HEK293 (cell line): ENCODE results near the gene LYZL2.

ENCODE experiments used
- CTCF ChIA-PET: fragments of 350-600 bp; formaldehyde crosslinking; extraction: SDS; loops from one replicate; lab custom pipeline; 2021; ENCODE audit warnings: antibody characterized with exemption; lab: Yijun Ruan, JAX
- POLR2A ChIA-PET: fragments of 300-600 bp; formaldehyde crosslinking; extraction: SDS; loops from one replicate; lab custom pipeline; 2020; ENCODE audit warnings: antibody characterized with exemption, inconsistent platforms; lab: Yijun Ruan, JAX
- H3K27ac ChIP-seq: fragments of 200-500 bp; sonication (Bioruptor generic); 2 replicates; pipeline ENCODE4 v1.5.1; 2014; ENCODE audit warnings: low read depth, low read length, control low read depth, inconsistent platforms; ENCODE audit errors: extremely low read depth
- H3K36me3 ChIP-seq, 2 experiments: fragments of 200-500 bp in 1 of 2; sonication (Bioruptor generic) in 1 of 2; 1 replicate in 1 of 2; 2 replicates in 1 of 2; pipeline ENCODE4 v1.5.1; 2014 to 2017; ENCODE audit warnings: inconsistent platforms in 2 of 2, low read length in 2 of 2; ENCODE audit not compliant: control insufficient read depth in 2 of 2, insufficient read depth in 1 of 2
- H3K4me1 ChIP-seq: fragments of 200-500 bp; sonication (Bioruptor generic); 2 replicates; pipeline ENCODE4 v1.5.1; 2014; ENCODE audit warnings: mild to moderate bottlenecking, low read length, inconsistent platforms; ENCODE audit not compliant: control insufficient read depth, insufficient read depth
- H3K4me3 ChIP-seq: 2 replicates; pipeline ENCODE4 v1.5.1; 2011; ENCODE audit warnings: low read depth, mild to moderate bottlenecking, control low read depth, low read length, moderate library complexity
- H3K9me3 ChIP-seq: fragments of 200-500 bp; sonication (Bioruptor generic); 2 replicates; pipeline ENCODE4 v1.5.1; 2014; ENCODE audit warnings: low read depth, low read length, inconsistent platforms; ENCODE audit not compliant: control insufficient read depth, insufficient read depth
- KLF10 ChIP-seq: fragments of 450-650 bp; IDR thresholded peaks from 2 replicates; pipeline ENCODE4 v1.5.1; 2018; ENCODE audit warnings: missing biosample characterization, mild to moderate bottlenecking, missing genetic modification characterization
- KLF9 ChIP-seq: fragments of 450-650 bp; formaldehyde crosslinking; IDR thresholded peaks from 2 replicates; pipeline ENCODE4 v1.5.1; 2016; ENCODE audit warnings: missing biosample characterization, missing genetic modification characterization, low read depth
- OVOL3 ChIP-seq: fragments of 450-650 bp; formaldehyde crosslinking; IDR thresholded peaks from 2 replicates; pipeline ENCODE4 v1.5.1; 2016; ENCODE audit warnings: missing biosample characterization, missing genetic modification characterization
- PRDM1 ChIP-seq: fragments of 450-650 bp; formaldehyde crosslinking; IDR thresholded peaks from 2 replicates; pipeline ENCODE4; 2016; ENCODE audit warnings: missing biosample characterization, missing genetic modification characterization
- PRDM4 ChIP-seq: fragments of 450-650 bp; formaldehyde crosslinking; IDR thresholded peaks from 2 replicates; pipeline ENCODE4 v1.5.1; 2017; ENCODE audit warnings: missing biosample characterization, missing genetic modification characterization
- PRDM6 ChIP-seq: fragments of 450-650 bp; formaldehyde crosslinking; IDR thresholded peaks from 2 replicates; pipeline ENCODE4 v1.5.1; 2017; ENCODE audit warnings: missing biosample characterization, missing genetic modification characterization
- ZNF274 ChIP-seq, 2 experiments: fragments of 200-500 bp in 1 of 2; fragments of 450-650 bp in 1 of 2; sonication (Bioruptor generic) in 1 of 2; formaldehyde crosslinking in 1 of 2; IDR thresholded peaks; 2 replicates each; pipeline versions ENCODE4 v1.5.1 to v1.6.1; 2014 to 2016; ENCODE audit warnings: borderline replicate concordance in 1 of 2, inconsistent platforms in 1 of 2, low read length in 1 of 2, missing biosample characterization in 1 of 2, missing genetic modification characterization in 1 of 2
- ZNF292 ChIP-seq: fragments of 450-650 bp; formaldehyde crosslinking; IDR thresholded peaks from 2 replicates; pipeline ENCODE4 v1.5.1; 2016; ENCODE audit warnings: low read depth, missing biosample characterization, missing genetic modification characterization, borderline replicate concordance
- ZNF350 ChIP-seq: fragments of 450-650 bp; formaldehyde crosslinking; IDR thresholded peaks from 2 replicates; pipeline ENCODE4 v1.5.0; 2017; ENCODE audit warnings: missing biosample characterization, mild to moderate bottlenecking, missing genetic modification characterization
- ZNF37A ChIP-seq: fragments of 450-650 bp; IDR thresholded peaks from 2 replicates; pipeline ENCODE4 v1.5.1; 2018; ENCODE audit warnings: missing biosample characterization, missing genetic modification characterization
- ZNF423 ChIP-seq: fragments of 450-650 bp; formaldehyde crosslinking; IDR thresholded peaks from 2 replicates; pipeline ENCODE4 v1.5.1; 2016; ENCODE audit warnings: missing biosample characterization, missing genetic modification characterization
- ZNF548 ChIP-seq: fragments of 450-650 bp; formaldehyde crosslinking; IDR thresholded peaks from 2 replicates; pipeline ENCODE4 v1.5.1; 2016; ENCODE audit warnings: missing biosample characterization, missing genetic modification characterization
- ZNF549 ChIP-seq: fragments of 450-650 bp; IDR thresholded peaks from 2 replicates; pipeline ENCODE4 v1.5.1; 2018; ENCODE audit warnings: missing biosample characterization, missing genetic modification characterization, mild to moderate bottlenecking, inconsistent platforms, moderate library complexity
- ZNF701 ChIP-seq: fragments of 450-650 bp; formaldehyde crosslinking; IDR thresholded peaks from 2 replicates; pipeline ENCODE4 v1.5.1; 2016; ENCODE audit warnings: missing biosample characterization, missing genetic modification characterization
- ZNF792 ChIP-seq: fragments of 450-650 bp; formaldehyde crosslinking; IDR thresholded peaks from 2 replicates; pipeline ENCODE4 v1.5.1; 2016; ENCODE audit warnings: missing biosample characterization, missing genetic modification characterization
- ZSCAN18 ChIP-seq: fragments of 450-650 bp; formaldehyde crosslinking; IDR thresholded peaks from 2 replicates; pipeline ENCODE4 v1.5.1; 2016; ENCODE audit warnings: missing biosample characterization, missing genetic modification characterization
- TF ChIP-seq, protein P1 (sequence below): fragments of 450-650 bp; formaldehyde crosslinking; IDR thresholded peaks from 2 replicates; pipeline ENCODE4 v1.5.1; 2016; ENCODE audit warnings: missing biosample characterization, missing genetic modification characterization
- TF ChIP-seq, protein P2 (sequence below): fragments of 450-650 bp; formaldehyde crosslinking; IDR thresholded peaks from 2 replicates; pipeline ENCODE4 v1.5.1; 2016; ENCODE audit warnings: missing biosample characterization, missing genetic modification characterization
- TF ChIP-seq, protein P3 (sequence below): fragments of 450-650 bp; formaldehyde crosslinking; IDR thresholded peaks from 2 replicates; pipeline ENCODE4 v1.5.1; 2016; ENCODE audit warnings: missing biosample characterization, missing genetic modification characterization

Gene LYZL2

DNA sequence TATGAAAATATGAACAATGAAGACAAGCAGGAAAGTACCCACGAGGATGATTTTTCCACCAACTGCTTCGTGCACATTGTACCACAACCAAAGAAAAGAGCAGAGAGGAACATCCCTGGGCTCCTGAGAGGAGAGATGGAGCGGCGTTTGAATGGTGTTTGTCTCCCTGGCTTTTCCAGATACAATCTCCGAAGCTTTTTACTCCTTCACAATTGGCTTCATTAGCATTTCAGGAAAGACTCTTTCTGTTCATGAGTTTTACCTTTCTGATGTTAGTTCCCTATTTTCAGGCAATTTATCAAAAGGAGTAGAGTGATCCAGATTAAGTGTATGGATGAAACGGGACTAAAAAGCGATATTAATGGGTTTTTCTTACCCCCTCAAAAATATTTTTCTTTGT lies 49.3 kb downstream of the LYZL2 start:
- TF ChIP-seq OVOL3 (tag by site-specific recombination) (no peak), ZNF701 (tag by site-specific recombination) (no peak), ZNF423 (tag by site-specific recombination) (no peak), ZNF37A (tag by site-specific recombination) (no peak), PRDM4 (tag by site-specific recombination) (no peak), ZNF548 (tag by site-specific recombination) (no peak), KLF9 (tag by site-specific recombination) (no peak), PRDM6 (tag by site-specific recombination) (no peak), ZNF292 (tag by site-specific recombination) (no peak), ZNF549 (no peak), ZNF350 (no peak), ZSCAN18 (tag by site-specific recombination) (no peak), PRDM1 (tag by site-specific recombination) (no peak), ZNF274 (IDR thresholded peaks at IDR 0.05; ENCODE audit: low read length) (no peak), ZNF274 (tag by site-specific recombination; IDR thresholded peaks at IDR 0.05; ENCODE audit: borderline replicate concordance) (no peak), ZNF792 (no peak), KLF10 (tag by site-specific recombination) (no peak)
- TF ChIP-seq, protein P1, sequence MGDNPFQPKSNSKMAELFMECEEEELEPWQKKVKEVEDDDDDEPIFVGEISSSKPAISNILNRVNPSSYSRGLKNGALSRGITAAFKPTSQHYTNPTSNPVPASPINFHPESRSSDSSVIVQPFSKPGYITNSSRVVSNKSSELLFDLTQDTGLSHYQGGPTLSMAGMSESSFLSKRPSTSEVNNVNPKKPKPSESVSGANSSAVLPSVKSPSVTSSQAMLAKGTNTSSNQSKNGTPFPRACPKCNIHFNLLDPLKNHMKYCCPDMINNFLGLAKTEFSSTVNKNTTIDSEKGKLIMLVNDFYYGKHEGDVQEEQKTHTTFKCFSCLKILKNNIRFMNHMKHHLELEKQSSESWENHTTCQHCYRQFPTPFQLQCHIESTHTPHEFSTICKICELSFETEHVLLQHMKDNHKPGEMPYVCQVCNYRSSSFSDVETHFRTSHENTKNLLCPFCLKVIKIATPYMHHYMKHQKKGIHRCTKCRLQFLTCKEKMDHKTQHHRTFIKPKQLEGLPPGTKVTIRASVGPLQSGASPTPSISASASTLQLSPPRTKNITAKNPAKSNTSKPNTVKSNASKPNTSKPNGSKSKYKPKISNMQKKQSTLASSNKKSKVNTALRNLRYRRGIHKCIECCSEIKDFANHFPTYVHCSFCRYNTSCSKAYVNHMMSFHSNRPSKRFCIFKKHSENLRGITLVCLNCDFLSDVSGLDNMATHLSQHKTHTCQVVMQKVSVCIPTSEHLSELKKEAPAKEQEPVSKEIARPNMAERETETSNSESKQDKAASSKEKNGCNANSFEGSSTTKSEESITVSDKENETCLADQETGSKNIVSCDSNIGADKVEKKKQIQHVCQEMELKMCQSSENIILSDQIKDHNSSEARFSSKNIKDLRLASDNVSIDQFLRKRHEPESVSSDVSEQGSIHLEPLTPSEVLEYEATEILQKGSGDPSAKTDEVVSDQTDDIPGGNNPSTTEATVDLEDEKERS (tag by site-specific recombination): no peak
- TF ChIP-seq, protein P2, sequence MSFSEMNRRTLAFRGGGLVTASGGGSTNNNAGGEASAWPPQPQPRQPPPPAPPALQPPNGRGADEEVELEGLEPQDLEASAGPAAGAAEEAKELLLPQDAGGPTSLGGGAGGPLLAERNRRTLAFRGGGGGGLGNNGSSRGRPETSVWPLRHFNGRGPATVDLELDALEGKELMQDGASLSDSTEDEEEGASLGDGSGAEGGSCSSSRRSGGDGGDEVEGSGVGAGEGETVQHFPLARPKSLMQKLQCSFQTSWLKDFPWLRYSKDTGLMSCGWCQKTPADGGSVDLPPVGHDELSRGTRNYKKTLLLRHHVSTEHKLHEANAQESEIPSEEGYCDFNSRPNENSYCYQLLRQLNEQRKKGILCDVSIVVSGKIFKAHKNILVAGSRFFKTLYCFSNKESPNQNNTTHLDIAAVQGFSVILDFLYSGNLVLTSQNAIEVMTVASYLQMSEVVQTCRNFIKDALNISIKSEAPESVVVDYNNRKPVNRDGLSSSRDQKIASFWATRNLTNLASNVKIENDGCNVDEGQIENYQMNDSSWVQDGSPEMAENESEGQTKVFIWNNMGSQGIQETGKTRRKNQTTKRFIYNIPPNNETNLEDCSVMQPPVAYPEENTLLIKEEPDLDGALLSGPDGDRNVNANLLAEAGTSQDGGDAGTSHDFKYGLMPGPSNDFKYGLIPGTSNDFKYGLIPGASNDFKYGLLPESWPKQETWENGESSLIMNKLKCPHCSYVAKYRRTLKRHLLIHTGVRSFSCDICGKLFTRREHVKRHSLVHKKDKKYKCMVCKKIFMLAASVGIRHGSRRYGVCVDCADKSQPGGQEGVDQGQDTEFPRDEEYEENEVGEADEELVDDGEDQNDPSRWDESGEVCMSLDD (tag by site-specific recombination): no peak
- TF ChIP-seq, protein P3, sequence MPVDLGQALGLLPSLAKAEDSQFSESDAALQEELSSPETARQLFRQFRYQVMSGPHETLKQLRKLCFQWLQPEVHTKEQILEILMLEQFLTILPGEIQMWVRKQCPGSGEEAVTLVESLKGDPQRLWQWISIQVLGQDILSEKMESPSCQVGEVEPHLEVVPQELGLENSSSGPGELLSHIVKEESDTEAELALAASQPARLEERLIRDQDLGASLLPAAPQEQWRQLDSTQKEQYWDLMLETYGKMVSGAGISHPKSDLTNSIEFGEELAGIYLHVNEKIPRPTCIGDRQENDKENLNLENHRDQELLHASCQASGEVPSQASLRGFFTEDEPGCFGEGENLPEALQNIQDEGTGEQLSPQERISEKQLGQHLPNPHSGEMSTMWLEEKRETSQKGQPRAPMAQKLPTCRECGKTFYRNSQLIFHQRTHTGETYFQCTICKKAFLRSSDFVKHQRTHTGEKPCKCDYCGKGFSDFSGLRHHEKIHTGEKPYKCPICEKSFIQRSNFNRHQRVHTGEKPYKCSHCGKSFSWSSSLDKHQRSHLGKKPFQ (tag by site-specific recombination): no peak
- TF ChIP-seq, all 188 proteins: peak for 0
- CTCF ChIA-PET: interaction anchor here (0.7 to 4.1 kb wide), 10 partner anchors 10 to 796 kb away, joined by 3 to 37 read pairs (median 6); no protein-coding TSS in a partner anchor

More for the DNA sequence above, 49.3 kb downstream of the LYZL2 start:
- Histone ChIP-seq H3K4me3 (no peak overlapping the region), H3K9me3 (no peaks in the 10 kb centered on the region), H3K36me3 (no peaks in the 10 kb centered on the region), H3K27ac (no peak overlapping the region), H3K4me1 (no peaks in the 10 kb centered on the region)
- POLR2A ChIA-PET: no interaction called here
